IMR-90 (cell line): ENCODE data around the gene HPS4.

ENCODE experiments used
- CEBPB ChIP-seq: IDR thresholded peaks from 2 replicates; pipeline ENCODE4 v1.6.1; 2012; ENCODE audit warnings: low read depth, low read length, improper control_type of control experiment
- CHD1 ChIP-seq: IDR thresholded peaks from 2 replicates; pipeline ENCODE4 v1.6.1; 2012; ENCODE audit warnings: low read depth, low read length, improper control_type of control experiment
- CTCF ChIP-seq: conservative IDR thresholded peaks from 2 replicates; pipeline ENCODE4 v1.5.1; 2012; ENCODE audit warnings: mild to moderate bottlenecking, low read depth, low read length, improper control_type of control experiment
- FOS ChIP-seq: fragments of 150-350 bp; IDR thresholded peaks from 2 replicates; pipeline ENCODE4 v1.6.1; 2016; ENCODE audit warnings: low read depth, low read length
- MAFK ChIP-seq: IDR thresholded peaks from 2 replicates; pipeline ENCODE4 v1.6.1; 2012; ENCODE audit warnings: low read depth, low read length, improper control_type of control experiment
- RAD21 ChIP-seq: IDR thresholded peaks from 2 replicates; pipeline ENCODE4 v1.6.1; 2012; ENCODE audit warnings: low read length, improper control_type of control experiment

DNA sequence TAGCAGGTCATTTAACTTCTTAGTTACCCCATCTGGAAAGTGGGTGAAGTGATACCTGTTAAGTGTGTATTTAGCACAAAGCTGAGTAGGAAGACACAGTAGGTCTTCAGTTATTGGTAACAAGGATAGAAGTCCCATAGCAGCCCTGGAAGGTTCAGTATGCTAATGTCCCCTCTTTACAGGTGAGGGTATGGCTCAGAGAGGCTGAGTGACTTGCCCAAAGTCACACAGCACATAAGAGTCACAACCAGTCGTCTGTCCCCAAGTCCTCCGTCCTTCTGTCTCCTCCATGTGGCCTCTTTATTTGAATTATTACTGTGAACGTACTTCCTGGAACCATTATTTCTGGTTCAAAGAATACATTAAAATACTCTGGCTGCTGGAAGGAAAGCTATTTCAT is 44.0 kb downstream of the HPS4 start:
- TF ChIP-seq CTCF (no peak), RAD21 (no peak), CHD1 (no peak), FOS (no peak), MAFK (no peak), CEBPB (no peak)
